GM19240 (cell line): Measurements from ENCODE around the gene SMAD5.

ENCODE experiments used
- DNase-seq: peaks from one replicate; pipeline ENCODE4 v3.0.0; 2011; ENCODE audit warnings: low spot score; ENCODE audit not compliant: insufficient read length

SMAD5 gene

DNA sequence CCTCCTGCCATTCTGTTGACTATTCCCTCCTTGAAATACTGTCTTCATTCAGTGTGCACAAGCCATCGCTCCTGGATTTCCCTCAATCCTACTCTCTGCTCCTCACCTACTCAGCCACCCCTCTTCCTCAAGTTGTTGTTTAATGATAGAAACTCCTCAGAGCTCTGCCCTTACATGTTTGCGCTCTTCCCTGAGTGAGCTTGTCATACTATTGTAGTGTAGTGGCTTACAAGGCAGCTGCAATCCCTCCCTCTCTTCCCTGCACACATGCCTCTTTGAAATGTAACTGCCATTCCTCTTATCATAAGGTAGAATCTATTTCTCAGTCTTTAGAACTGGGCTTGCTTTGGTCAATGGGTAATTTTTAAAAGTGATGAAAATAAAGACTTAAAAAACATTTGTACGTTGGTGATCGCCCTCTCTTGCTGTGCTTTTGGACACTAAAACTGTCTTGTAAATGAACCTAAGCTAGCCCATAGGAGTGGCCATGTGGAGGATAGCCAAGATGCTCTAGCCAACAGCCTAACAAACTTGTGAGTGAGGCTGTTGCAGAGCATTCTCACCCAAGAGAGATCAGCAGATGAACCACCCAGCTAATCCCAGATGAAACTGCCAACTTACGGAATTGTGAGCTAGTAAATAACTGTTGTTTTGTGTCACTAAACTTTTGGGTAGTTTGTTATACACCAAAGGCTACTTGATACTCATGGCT is 18.1 kb upstream of the SMAD5 start:
- DNase-seq: no peak

GRCh38 chr5:136115183-136115865 is 17.3 kb upstream of the SMAD5 start:
- DNase-seq: no peak

DNA sequence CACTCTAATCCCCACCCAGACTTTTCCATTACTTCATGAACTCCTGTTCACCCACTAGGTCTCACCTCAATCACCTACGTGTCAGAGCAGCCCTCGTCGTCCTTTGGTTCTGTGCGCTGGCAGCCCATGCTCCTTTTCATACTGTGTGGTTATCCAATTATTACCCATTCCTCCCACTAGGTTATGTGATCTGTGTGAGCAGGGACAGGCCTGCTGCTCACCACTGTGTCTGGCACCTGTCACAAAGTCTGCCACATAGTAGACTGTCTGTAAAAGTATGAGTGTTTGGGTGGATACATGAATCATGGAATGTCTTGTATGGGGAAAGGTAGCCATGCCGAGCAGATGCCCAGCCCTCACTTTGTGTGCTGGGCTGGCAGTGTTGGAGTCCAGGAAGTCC is 12.1 kb upstream of the SMAD5 start:
- no peak for DNase-seq

DNA sequence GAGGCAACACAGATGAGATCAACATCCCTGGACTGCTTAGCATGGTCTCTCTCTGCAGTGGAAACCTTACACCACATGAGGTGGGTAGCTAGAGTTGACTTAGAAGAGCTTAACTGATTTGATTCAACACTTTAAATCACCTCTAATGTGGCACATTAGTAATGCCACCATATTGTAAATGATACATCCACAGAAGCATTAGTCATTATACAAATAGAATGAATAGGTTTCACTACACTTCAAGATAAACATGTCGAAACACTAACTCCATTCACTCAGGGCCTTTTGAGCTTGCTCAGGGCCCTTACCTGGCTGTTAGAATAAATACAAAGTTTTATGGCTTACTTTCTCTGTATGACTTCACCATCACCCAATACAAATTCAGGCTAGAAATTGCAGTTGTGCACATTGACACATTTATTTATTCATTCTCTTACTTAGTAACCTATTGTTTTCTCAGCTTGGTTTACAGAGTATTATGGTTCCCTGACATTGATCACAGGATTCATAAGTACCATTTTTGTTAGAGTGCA is 9.3 kb upstream of the SMAD5 start:
- DNase-seq: no peak

DNA sequence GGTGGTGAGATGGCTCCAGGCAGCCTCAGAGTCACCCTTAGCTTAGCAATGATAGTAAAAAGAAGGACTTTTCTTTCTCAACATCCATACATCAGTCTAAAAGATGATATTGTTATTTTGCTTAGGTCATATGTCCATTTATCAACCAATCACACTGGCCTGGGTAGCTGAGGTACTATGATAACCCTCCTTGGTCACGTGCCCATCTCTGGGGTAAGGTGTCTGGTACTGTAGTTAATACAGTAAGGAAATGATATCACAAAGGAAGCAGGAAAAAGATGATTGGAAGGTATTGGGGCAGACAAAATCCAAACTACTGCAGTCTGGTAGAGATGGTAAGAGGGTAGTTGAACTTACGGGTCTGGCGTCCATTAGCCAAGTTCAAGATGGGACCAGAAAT is 5.1 kb upstream of the SMAD5 start:
- DNase-seq: no peak

DNA sequence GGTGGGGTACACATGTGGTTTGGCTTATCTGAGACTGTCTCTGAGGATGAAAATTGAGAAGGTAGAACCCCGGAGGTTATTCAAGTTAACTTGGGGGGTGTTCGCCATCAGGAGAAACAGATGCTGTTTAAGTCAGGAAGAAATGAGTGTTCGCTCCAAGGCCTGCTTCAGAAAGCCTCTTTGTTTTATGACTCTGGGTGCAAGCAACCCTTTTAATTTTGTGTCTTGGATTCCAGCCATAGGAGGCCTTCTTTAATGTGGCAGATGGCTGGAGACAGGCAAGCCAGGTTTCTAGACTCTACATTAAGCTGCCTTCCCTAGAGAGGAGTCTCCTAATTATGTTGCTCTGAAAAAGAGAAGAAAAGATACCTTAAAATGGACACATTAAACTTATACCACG is 4.2 kb upstream of the SMAD5 start:
- no peak for DNase-seq

- no peak for DNase-seq
Observed at GRCh38 chr5:136129445-136129844, 3.2 kb upstream of the SMAD5 start.

DNA sequence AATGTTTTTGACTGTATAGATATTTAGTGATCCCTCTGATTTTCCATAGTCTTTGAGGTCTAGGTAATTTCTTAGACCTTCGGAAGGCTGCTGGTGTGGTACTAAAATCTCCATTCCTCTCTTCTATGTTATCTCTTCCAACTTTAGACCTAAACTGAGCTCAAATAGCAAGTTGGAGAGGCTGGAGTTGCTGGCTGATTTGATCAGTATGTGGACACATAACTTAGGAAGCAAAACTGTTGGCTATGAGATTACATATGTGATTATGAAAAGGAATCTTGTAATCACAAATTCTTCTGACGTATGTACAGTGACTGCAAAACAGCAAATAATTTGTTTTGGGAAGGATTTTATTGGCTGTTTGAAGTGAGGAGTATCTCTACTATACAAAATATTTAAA is 2.1 kb upstream of the SMAD5 start:
- no peak for DNase-seq

GRCh38 chr5:136132087-136132486 is 558 bp upstream of the SMAD5 start:
- DNase-seq: no peak

DNA sequence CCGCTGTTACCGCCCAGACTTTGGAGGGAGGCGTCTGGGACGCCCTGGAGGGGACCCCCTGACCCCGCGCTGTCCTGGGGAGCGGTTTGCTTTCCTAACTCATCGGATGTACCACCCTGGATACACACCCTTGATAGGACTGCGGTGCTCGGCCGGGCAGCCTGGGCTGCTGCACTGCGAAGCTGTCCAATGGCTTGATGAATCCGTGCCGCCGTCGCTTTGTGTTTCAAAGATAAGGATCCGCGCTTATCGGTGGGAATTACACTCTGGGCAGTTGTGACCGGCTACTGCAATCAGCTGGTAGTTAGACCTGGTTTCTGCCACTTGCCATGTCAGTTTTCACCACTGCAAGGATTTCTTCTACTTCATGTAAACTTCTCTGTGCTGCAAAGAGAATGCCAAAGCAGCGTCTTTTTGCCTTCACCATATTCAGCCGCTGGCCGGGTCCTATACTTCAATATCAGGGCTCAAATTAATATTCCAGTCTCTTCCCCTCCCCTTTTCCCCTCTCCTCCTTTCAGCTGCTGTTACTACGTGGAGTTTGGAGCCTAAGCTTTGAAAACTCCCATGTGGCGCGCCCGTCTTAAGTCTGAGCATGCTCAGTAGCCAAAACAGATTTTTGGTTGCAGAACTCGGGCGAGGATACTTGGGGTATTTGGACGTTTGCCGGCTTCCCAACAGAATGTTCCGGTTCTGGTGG is 727 bp downstream of the SMAD5 start:
- no peak for DNase-seq

DNA sequence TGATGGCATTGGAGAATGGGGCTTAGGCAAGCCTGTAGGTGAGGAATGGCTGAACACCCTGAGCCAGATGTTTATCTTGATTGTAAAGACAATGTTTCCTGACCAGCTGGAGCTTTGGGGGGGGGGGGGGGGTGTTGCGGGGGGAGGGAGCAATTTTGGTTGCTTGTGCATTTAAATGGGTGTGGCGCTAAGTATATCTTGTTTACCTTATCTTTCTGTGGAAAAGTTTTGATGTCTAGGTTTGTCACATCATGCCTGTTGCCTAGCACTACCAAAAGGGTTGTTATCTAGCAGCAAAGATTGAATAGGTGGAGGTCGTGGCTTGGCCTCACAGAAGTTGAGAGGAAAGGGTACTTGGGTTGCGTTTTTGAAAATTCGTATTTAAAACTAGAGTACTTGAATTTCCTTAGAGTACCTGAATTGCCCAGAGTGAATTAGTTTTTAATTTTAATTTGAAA is 1.3 kb downstream of the SMAD5 start:
- no peak for DNase-seq

GRCh38 chr5:136134653-136135052 is 2.0 kb downstream of the SMAD5 start:
- DNase-seq: no peak

DNA sequence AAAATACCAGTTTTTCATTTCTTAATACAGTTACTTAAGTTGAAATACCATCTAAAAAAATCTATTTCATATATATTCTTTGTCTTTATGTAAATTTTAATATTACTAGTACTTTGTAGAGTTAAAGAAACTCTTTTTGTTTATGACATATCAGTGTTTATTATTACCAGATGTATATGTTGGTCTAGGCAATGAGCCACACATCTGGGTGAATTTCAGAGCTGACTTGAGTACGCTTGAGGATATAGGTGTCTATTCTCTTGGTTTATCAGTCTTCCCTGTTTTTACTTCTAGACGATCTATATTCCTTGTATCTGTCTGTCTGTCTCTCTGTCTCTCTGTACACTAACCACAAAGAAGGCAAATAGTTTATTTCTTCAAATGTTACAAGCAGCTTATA is 2.9 kb downstream of the SMAD5 start:
- no peak for DNase-seq

DNA sequence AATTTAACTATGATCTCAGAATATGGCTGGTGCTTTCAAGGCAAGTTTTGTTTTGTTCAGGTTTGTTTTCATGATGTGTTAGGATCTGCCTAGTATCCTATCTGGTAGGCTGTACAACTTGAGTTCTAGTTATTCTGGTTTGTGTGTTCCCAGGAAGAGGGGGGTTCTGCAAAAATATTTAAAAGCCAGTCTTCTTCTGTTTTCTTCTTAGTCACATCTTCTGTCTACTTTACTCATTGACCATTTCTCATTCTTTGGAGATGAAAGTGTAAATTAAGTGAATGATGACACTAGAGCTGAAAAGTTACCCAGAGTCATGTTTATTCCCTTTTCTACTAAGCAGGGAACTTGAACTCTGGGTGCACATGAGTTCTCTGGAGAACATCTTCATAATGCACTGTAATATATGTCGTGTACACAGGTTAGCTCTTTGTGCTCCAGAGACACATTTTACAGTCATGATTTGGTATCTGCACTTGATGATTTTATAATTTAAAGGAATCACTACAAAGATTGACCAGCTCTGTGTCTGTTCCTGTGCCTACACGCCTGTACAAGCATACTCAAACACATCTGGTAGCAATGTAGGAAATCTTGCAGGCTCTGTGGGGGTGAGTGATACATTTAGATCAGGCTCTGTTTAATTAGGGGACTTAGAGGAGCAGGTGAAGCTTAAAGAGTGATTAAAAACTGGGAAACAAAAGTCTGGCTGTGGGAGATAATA is 5.0 kb downstream of the SMAD5 start:
- DNase-seq: no peak

GRCh38 chr5:136141561-136141960 is 8.9 kb downstream of the SMAD5 start:
- DNase-seq: no peak

DNA sequence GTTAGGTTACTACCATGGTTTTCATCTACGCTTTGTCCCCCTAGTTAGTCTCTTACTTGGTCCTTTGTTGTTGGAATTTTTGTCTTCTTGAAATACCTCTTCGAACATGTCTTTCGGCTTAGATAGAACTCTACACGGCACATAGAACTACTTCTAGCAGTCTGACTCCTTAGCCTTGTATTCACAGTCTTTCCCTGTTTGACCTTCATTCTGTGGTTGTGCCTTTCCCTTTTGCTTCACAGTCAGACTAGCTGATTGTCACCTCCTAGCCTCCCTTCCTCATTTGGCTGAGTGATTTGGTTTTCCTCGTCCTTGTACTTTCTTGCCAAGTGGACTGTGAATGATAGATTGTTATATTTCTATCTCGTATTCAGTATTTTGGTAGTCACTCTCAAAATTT is 10.7 kb downstream of the SMAD5 start:
- no peak for DNase-seq

DNA sequence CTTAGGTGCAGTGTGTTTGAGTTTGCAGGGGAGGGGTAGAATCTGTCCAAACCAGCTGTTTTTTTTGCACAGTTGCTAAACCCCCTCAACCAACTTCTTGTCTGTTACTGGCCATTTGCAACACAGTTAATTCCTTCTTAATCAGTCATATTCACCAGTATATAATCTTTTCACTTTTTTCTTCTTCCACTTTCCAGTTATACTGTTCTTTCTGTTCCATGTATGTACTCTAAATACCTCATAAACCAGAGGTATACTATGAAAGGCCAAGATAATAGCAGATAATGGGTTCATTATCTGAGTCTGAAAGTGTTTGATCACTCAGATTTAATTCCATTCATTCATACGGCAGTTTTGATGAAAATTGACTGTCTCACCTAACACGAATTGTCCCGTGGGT is 11.1 kb downstream of the SMAD5 start:
- no peak for DNase-seq

GRCh38 chr5:136145030-136145429 is 12.4 kb downstream of the SMAD5 start:
- DNase-seq: no peak

DNA sequence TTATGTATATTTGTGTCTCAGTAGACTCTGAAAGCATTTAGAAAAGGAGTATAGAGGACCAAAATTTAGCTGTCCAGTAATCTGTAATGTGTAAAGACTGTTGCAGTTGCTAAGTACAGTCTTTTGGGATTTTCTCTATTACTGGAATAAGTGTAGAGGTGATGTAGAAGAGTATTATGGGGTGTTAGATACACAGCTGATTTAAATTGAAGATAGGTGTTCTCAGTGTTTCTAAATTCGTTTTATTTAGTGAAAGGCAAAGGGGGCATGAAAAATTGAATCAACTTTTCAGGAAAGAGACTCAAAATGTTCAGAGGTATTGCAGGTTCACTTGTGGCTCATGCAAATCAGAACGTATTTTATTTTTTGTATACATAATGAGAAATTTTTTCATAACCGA is 13.6 kb downstream of the SMAD5 start:
- no peak for DNase-seq

GRCh38 chr5:136147632-136148031 is 15.0 kb downstream of the SMAD5 start:
- DNase-seq: no peak

DNA sequence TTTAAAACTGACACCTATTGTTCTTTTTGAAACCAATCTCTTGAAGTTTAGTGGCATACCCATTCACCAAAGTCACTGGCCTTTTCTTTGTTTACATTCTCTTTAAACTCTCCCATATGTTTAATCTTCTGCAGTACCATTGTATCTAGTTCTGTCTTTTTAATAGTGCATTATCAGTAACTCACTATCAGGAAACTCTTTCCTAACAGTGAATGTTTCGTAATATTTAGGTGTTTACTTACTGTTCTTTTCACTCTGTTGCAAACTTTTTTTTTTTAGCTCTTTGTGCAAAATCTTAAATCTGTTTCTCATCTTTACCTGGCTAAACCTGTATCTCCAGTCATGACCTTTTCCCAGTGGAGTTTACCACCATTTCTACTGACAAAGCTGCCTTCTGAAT is 17.2 kb downstream of the SMAD5 start:
- no peak for DNase-seq
